GM19023 (cell line): ENCODE results near the gene CLEC18B.
"Not testable (repeated sequence)": the region's sequence is repeated elsewhere in the genome, so short reads cannot be mapped to it uniquely, and the experiment has no call there.

Source experiments
- ATAC-seq: cut with Tn5 transposase; IDR thresholded peaks from one replicate; pipeline ENCODE4 v1.9.1; 2021; ENCODE audit warnings: mild to moderate bottlenecking, moderate library complexity; ENCODE audit not compliant: unreplicated experiment

The CLEC18B gene

DNA sequence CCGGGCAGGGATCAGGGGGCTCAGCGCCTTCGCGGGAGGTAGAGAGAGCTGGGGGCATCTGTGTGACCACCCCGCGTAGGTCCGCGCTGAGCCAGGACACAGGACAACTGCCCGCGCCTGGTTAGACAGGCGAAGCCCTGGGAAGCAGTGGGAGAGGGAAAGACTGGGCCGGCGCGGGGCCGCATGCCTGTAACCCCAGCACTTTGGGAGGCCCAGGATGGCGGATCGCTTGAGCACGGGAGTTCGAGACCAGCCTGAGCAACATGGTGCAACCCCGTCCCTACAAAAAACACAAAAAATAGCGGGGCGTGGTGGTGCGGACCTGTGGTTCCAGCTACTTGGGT, 13.9 kb downstream of the CLEC18B start:
- not testable (repeated sequence) for ATAC-seq

DNA sequence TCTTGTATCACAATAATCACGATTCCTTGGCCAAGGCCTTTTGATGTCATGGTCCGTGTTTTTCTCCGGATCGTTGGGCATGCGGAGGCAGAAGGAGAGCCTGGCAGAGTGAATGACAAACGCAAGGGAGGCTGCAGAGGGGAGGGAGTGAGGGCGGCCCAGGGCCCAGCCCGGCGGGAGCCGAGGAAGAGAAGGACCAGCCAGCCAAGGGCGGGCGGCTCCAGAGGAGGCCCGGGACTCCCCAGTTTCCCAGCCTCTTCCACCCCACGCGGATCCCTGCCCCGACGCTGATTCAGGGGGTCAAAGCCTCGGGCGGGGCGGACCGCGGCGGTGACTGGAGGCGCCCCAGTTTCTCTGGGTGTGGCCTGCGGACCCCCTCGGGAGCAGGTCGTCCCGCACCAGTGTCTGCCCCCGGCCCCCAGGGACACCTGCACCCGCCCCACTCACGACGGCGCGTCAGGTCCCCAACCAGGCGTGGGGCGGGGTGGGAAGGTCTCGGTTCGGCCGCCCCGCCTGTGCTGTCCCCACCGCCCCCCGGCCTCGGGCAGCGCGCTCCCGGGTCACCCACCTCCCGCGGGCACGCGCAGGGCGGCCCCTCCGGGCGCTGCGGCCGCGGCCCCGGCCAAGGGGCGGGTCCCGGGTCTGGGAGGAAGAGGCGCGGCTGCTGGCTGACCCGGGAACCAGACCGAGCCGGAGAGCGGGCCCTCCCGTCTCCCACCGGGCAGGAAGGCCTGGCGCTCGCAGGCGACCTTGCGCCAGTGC, 14.5 kb downstream of the CLEC18B start:
- not testable (repeated sequence) for ATAC-seq

DNA sequence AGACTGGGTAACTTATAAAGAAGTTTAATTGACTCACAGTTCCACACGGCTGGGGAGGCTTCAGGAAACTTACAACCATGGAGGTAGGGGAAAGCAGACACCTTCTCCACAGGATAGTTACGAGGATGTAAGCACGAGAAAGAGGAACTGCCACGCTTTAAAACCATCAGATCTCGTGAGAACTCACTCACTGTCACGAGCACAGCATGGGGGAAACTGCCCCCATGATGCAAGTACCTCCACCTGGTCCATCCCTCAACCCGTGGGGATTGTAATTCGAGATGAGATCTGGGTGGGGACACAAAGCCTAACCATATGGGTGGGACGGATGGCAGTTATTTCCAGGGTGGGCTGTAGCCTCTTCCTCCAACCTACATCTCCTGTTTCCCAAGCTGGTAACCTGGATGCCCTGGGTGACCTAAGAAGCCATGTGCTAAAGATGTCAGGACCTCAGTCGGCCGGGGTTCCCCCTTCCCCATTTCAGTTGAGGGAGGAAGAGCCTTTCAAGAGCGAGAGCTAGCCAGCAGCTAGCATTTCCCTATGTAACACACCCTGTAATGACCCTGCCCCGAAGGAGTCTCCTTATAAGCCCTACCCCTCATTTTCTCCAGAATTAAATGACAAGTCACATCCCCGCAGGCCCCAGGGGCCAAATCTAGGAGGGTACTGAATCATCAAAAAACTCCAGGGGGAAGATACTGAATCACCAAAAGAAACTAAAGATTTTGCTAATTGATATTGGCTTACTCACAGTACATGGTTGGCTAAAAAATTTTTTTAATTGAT, 16.9 kb downstream of the CLEC18B start:
- not testable (repeated sequence) for ATAC-seq

DNA sequence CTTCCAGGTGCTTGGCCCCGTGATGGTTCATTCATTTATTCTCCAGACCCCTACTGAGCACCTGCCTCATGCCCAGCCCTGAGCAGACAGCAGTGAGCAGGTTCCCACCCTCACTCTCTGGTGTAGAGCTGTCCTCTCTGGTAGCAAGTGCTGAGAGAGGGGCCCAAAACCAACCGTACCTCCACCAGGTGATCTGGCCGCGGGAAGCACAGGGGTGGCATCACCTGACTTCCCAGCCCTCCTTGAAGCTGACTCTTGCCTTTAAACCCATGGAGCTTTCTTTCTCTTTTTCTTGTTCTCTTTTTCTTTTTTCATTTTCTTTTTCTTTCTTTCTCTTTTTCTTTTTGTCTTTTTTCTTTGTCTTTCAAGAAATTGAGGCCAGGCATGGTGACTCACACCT, 21.0 kb downstream of the CLEC18B start:
- not testable (repeated sequence) for ATAC-seq

DNA sequence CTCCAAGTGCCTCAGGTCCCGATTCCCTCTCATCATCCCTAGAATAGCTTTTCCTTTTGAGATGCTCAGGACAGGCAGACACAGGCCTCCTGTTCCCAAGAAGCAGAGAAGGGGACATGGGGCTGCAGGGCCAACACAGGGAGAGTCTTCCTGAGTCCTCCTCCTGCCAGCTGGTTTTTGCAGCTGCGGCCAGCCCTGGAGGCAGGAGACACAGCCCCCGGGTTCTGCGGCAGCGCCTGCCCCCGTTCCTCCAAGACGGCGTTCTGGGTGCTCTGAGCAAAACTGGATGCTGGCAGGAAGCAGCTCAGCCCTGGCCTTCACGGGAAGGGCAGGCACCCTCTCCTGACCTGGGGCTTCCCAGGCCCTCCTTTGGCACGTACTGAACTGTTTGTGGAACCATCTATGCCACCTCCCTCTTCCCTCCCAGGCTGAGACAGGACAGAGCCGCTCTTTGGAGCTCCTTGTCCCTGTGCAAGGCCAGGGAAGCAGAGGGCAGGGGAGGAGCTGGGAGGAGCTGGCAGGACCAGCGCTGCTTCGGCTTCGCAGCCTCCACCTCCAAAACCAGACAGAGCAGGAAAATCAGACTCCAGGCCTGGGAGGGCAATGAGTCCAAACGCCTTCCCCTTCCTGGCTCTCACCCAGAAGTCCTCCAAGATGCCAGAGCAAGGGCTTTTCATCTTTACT, 22.9 kb downstream of the CLEC18B start:
- not testable (repeated sequence) for ATAC-seq

DNA sequence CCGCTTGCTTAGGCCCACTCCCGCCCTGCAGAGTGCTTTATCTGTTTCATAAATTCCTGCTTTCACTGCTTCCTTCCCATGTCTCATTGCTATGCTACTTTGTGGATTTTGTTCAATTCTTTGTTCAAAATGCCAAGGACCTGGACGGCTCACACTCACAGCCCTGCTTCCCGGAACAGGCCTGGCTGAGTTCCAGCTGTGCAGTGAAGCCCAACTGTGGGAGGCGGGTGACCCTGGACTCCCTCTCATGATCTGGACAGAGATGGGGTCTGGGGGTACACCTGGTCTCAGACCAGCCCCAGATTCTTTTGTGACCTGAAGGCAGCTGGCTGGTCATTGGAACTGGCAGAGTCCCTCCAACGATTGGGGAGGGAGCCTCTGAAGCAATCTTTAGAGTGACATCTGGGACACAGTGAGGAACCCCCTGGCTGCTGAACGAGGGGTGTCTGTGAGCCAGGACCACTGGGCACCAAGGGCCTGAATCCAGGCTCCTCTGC, 24.7 kb downstream of the CLEC18B start:
- not testable (repeated sequence) for ATAC-seq

DNA sequence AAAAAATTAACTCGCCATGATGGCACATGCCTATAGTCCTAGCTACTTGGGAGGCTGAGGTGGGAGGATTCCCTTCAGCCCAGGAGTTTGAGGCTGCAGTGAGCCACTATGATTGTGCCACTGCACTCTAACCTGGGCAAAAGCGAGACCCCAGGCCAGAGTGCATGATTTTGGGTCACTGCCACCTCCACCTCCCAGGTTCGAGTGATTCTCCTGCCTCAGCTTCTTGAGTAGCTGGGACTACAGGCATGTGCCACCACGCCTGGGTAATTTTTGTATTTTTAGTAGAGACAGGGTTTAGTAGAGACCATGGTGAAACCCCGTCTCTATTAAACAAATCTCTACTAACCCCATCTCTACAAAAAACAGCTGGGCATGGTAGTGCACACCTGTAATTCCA, 26.7 kb downstream of the CLEC18B start:
- ATAC-seq, result not testable (repeated sequence)

DNA sequence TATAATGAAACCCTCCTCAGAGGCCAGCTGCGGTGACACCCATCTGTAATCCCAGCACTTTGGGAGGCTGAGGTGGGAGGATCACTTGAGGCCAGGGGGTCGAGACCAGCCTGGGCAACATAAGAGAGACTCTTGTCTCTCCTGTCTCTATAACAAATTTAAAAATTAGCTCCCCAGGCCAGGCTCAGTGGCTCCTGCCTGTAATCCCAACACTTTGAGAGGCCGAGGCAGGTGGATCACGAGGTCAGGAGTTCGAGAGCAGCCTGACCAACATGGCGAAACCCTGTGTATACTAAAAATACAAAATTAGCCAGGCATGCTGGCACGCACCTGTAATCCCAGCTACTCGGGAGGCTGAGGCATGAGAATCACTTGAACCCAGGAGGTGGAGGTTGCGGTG, 27.1 kb downstream of the CLEC18B start:
- ATAC-seq, result not testable (repeated sequence)

DNA sequence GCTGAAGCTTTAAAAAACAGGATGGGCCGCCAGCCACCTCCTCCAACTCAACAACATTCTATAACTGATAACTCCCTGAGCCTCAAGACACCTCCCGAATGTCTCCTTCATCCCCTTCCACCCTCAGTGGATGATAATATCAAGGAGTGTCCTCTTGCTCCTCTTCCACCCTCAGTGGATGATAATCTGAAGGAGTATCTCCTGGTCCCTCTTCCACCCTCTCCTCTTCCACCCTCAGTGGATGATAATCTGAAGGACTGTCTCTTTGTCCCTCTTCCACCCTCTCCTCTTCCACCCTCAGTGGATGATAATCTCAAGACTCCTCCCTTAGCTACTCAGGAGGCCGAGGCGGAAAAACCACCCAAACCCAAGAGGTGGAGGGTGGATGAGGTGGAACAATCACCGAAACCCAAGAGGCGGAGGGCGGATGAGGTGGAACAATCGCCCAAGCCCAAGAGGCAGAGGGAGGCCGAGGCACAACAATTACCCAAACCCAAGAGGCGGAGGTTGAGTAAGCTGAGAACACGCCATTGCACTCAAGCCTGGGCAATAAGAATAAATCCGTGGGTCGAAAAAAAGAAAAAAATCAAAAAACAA, 29.7 kb downstream of the CLEC18B start:
- ATAC-seq, result not testable (repeated sequence)

DNA sequence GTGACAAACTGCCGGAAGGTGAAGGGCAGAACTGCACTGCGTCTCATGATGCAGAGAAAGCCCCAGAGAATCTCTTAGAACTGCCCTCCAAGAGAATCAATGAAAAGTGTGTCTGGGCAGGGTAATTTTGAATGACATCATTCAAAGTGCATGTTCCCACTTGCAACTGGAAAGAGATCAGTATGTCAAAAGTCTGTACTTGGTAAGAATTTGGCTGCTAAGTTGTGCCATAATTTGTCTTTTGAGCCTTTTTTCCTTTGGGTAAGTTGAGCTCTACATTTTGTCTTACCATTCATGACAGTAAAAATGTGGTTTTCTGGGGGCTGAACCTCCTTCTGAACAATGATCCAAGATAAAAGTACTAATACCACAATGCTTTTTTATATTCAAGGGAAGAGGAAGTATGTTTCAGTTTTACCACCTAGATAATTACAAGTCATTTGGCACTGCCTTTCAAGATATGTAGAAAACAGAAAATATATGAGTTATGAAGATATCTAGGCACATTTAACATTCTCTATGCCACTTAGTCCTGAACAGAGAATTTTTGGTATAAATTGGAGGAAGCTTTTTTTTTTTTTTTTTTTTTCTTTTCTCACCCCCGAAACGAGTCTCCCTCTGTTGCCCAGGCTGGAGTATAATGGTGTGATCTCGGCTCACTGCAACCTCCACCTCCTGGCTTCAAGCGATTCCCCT, 38.8 kb downstream of the CLEC18B start:
- ATAC-seq, result not testable (repeated sequence)

DNA sequence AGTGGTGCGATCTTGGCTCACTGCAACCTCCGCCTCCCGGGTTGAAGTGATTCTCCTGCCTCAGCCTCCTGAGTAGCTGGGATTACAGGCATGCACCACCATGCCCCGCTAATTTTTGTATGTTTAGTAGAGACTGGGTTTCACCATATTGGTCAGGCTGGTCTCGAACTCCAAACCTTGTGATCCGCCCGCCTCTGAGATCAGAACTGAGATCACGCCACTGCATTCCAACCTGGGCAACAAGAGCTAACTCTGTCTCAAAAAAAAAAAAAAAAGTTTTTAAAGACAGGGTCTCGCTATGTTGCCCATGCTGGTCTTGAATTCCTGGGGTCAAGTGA, 47.5 kb downstream of the CLEC18B start:
- ATAC-seq, result not testable (repeated sequence)

DNA sequence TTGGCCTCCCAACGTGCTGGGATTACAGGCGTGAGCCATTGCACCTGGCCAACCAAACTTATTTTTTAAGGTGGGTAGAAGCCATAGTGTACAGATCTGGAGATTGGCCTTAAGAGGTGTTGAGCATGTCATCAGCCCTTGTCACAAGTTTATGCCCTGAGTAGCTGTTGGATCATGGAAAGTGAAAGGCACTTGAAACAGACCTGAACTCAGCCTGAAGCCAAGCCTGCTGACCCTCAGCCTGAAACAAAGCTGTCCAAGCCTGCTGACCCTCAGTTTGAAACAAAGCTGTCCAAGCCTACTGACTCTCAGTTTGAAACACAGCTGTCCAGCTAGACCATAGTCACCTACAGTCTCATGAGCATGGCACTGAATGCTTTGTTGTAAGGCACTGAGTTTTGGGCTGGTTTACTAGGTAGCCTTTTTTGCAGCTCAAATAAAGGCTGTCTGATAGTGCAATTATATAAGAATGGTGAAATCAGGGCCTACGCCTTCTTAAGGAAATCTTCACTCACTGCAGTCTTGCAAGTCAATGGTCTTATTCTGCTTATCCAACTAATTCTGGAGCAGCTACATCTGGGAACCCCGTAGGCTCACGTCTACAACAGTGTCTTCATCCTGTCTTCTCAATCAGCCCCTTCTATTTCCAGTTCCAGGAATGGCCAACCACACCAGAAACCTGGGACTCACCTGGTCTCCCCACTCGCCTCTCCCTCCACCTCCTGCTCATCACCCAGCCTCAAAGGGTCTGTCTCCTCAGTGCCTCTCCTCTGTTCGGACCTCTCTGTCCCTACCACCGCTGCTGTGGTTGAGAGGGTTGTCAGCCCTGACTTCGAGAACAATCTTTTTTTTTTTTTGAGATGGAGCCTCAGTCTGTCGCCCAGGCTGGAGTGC, 48.1 kb downstream of the CLEC18B start:
- no peak for ATAC-seq

DNA sequence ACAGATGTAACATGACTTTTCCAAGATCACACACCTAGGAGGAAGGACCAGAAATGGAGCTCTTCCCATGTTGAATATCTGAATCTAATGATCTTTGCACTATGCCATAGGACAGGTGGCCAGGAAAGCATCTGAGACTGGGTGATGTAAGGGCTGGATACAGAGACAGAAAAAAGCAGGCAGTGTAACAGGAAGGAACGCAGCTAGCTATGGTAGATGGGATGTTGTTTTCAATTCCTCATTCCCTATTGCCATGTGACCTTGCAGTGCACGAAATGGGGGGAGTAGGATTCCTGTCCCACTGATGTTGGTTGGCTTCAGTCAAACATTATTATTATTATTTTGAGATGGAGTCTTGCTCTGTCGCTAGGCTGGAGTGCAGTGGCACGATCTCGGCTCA, 48.9 kb downstream of the CLEC18B start:
- ATAC-seq, result no peak

DNA sequence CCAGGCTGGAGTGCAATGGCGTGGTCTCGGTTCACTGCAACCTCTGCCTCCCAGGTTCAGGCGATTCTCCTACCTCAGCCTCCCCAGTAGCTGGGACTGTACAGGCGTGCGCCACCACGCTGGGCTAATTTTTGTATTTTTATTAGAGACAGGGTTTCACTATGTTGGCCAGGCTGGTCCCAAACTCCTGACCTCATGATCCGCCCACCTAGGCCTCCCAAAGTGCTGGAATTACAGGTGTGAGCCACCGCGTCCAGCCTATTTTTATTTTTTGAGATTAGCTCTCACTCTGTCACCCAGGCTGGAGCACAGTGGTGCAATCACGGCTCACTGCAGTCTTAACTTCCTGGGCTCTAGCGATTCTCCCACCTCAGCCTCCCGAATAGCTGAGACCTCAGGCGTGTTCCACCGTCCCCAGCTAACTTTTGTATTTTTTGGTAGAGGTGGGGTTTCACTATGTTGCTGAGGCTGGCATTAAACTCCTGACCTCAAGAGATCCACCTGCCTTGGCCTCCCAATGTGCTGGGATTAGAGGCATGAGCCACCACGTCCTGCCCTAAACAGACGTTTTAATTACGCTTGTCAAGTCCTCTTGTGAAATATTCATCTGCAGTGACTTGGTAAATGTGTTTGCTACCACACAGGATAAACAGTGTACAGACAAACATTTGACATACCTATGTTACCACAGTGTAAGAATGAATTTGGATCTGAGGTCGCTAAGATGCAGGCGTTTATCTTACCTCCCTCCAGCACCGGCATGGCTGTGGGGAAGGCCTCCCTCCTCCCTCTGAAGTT, 50.7 kb downstream of the CLEC18B start:
- ATAC-seq, result not testable (repeated sequence)

DNA sequence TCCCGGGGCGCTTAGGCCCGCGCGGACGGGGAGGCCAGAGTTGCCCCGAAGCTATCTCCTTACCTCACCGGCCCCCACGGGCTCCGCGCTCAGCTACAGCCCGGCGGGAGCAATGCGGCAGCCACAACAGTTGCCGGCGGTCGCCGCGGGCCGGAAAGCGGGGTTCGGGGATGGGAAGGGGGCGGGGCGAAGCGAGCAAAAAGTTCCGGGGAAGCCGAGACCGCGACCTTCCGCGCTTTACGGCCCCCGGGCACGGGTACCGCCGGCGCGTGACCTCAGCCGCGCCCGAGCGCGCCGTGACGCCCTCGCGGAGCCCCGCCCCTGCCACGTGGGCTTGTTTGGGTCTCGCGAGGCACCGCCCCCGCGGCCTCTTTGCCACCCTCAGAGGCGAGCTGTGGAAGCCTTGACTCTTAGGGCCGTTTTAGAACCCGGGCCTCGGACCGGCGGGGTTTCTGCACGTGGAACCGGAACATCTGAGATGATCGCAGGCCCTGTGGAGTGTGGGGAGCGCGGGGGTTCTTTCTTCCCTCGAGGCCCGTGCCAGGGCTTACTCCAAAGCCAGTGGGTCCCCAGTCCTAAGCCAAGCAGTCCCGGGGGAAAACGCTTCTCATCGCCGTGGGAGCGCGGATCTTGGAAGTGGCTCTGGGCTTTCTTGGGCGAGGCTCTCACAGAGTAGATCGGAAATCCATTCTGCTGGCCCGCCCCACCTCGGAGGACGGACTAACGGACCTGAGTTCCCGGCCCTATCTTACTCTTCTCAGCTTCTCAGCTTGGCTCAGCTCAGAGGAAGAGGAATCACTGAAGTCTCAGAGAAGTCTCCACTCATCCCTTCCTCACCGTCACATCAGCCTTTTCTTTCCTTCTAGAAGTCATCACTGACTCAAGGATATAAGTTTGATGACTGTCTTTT, 53.0 kb downstream of the CLEC18B start:
- ATAC-seq, result peak; percentile 97

DNA sequence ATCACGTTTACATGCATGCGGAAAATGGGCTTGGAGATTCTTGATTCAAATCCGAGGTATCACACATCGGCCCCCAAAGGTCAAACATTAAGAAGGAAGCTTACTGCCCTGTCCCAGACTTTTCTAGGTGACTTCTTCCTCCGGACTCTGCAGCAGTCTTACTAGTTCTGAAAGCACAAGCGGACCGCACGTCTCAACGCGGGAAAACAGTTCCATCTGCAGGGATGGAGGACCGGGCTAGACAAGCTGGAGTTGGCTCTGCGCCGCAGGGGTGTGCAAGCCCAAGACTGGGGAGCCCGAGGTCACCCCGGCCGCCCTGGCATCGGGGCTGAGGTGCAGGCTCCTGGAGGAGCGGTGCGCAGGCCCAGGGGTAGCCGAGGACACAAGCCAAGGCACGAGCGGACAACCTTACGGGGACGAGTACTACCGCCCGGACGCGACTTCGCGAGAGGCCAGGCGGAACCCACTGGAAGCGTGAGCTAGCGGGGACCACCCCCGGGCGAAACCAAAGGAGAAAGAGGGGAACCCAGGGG, 53.7 kb downstream of the CLEC18B start:
- peak; percentile 50 for ATAC-seq
